ENCODE data around the gene MAB21L3. TPM values are rescaled to one million over a fixed set of nuclear protein-coding genes. Genes with fewer than 3 reads are reported as not detected.

Gene MAB21L3
- total RNA-seq, 4 donors from 2014 or later: 9.7 to 26.6 (median 20.7) TPM

DNA sequence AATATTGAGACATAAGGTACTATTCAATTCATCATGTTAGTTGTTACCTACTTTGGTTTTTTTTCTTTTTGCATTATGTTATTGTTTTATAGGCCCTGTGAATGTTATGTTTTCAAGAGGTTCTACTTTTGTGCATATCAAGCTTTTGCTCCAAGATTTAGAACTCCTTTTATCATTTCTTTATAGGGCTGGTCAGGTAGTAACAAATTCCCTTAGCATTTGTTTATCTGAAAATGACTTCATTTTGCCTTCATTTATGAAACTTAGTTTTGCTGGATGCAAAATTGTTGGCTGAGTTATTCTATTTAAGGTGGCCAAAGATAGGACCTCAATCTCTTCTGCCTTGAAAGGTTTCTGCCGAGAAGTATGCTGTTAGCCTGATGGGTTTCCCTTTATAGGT, 21.3 kb upstream of the MAB21L3 start:
- TF ChIP-seq, protein P1, sequence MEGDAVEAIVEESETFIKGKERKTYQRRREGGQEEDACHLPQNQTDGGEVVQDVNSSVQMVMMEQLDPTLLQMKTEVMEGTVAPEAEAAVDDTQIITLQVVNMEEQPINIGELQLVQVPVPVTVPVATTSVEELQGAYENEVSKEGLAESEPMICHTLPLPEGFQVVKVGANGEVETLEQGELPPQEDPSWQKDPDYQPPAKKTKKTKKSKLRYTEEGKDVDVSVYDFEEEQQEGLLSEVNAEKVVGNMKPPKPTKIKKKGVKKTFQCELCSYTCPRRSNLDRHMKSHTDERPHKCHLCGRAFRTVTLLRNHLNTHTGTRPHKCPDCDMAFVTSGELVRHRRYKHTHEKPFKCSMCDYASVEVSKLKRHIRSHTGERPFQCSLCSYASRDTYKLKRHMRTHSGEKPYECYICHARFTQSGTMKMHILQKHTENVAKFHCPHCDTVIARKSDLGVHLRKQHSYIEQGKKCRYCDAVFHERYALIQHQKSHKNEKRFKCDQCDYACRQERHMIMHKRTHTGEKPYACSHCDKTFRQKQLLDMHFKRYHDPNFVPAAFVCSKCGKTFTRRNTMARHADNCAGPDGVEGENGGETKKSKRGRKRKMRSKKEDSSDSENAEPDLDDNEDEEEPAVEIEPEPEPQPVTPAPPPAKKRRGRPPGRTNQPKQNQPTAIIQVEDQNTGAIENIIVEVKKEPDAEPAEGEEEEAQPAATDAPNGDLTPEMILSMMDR (IDR thresholded peaks at IDR 0.05): no peak
- TF ChIP-seq POLR2A (IDR thresholded peaks at IDR 0.05): no peak
- no peak for TF ChIP-seq EP300 (IDR thresholded peaks at IDR 0.05)
- Histone ChIP-seq H3K4me3 (no peak overlapping the region), H3K27me3 (no peaks in the 10 kb centered on the region), H3K4me1 (no peaks in the 10 kb centered on the region), H3K9me3 (peaks cover 14% of the 10 kb centered on the region), H3K27ac (no peak overlapping the region), H3K36me3 (no peaks in the 10 kb centered on the region)
- DNase-seq (ENCODE audit: low spot score in 2 of 2): no peak
- 95% methylated on average over 1 of the region's 1 CpG for WGBS

DNA sequence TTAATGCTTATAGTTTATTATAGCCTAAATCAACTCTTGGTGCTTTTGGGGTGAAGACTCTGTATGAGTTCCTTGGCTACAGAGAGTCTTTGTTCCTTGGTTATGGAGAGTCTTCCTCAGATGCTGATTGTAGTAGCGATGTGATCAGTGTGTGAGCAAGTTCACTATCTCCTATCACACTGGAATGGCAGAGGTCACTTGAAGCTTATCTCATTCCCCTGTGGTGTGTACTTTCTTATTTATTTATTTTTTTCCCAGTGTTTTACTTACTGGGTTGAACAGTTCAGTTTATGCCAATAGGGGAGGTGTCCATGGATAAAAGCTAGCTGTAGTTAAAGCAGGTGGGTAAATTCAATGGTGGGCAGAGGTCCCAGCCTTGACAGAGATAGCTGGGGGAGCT, 20.1 kb upstream of the MAB21L3 start:
- H3K4me3 ChIP-seq: no peak overlapping the region
- H3K27me3 ChIP-seq: no peaks in the 10 kb centered on the region
- TF ChIP-seq EP300 (IDR thresholded peaks at IDR 0.05): no peak
- TF ChIP-seq POLR2A (IDR thresholded peaks at IDR 0.05): no peak
- no peaks in the 10 kb centered on the region for H3K36me3 ChIP-seq
- H3K4me1 ChIP-seq: no peaks in the 10 kb centered on the region
- no peak overlapping the region for H3K27ac ChIP-seq
- peaks cover 14% of the 10 kb centered on the region for H3K9me3 ChIP-seq
- no peak for DNase-seq (ENCODE audit: low spot score in 2 of 2)
- 97% methylated on average over 1 of the region's 1 CpG for WGBS

- Histone ChIP-seq H3K4me3 (no peak overlapping the region), H3K36me3 (no peaks in the 10 kb centered on the region), H3K27me3 (no peaks in the 10 kb centered on the region), H3K27ac (no peak overlapping the region), H3K4me1 (no peaks in the 10 kb centered on the region), H3K9me3 (peaks cover 17% of the 10 kb centered on the region)
- no peak for TF ChIP-seq POLR2A (IDR thresholded peaks at IDR 0.05)
- no peak for TF ChIP-seq POLR2AphosphoS5 (IDR thresholded peaks at IDR 0.05)
- TF ChIP-seq, protein P1 (IDR thresholded peaks at IDR 0.05): no peak
- TF ChIP-seq EP300 (IDR thresholded peaks at IDR 0.05): no peak
- 58% methylated on average over 3 of the region's 3 CpGs for WGBS
- DNase-seq (ENCODE audit: low spot score in 2 of 2): no peak
These were observed 18.3 kb upstream of the MAB21L3 start for GRCh38 chr1:116092752-116093489.

DNA sequence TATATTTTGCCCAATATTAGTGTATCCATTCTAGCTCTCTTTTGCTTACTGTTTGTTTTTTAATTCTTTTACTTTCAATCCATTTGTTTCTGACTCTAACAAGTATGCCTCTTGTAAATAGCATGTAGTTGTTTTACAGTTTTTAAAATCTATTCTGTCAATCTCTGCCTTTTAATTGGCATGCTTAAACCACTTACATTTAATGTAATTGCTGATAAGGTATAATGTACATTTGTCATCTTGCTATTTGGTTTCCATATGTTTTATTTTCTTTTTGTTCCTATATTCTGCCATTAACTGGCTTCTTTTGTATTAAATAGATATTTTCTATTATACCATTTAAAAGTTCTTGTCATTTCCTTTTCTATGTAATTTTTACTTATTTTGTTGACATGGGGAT, 16.2 kb upstream of the MAB21L3 start:
- H3K36me3 ChIP-seq: no peaks in the 10 kb centered on the region
- TF ChIP-seq EP300 (IDR thresholded peaks at IDR 0.05) (no peak), POLR2A (IDR thresholded peaks at IDR 0.05) (no peak), POLR2AphosphoS5 (IDR thresholded peaks at IDR 0.05) (no peak)
- TF ChIP-seq, protein P1 (IDR thresholded peaks at IDR 0.05): no peak
- peaks cover 5% of the 10 kb centered on the region for H3K9me3 ChIP-seq
- no peak for DNase-seq (ENCODE audit: low spot score in 2 of 2)
- no peaks in the 10 kb centered on the region for H3K4me1 ChIP-seq
- no peak overlapping the region for H3K4me3 ChIP-seq
- H3K27ac ChIP-seq: no peak overlapping the region
- H3K27me3 ChIP-seq: no peaks in the 10 kb centered on the region

DNA sequence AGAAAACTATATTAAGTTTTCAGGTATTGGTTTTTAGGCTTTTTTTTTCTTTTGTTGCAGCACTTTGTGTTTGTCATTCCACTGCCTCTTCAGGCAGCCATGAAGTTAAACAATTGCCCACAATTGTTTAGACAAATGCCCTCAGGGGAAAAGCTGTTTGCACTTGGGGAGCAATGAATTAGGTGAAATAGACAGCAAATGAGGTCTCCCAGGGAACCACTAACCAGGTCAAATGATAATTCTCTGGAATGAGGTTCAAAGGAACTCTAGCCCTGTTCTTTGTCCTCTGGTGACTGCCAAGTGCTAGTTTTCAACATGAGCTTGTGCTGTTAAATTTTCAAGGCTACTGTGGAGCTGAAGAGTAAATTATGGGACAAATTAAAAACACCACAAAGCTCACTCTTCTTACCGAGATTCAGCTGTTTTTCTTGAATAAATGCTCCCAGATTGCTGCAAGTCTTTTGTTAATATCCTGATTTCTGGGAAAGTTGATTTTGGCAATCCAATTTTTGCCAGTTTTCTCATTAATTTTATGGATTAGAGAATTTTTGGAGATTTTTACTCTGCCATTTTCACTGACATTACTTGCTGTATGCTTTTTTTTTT, 15.1 kb upstream of the MAB21L3 start:
- WGBS: 57% methylated on average over 1 of the region's 1 CpG
- TF ChIP-seq, protein P1 (IDR thresholded peaks at IDR 0.05): no peak
- TF ChIP-seq EP300 (IDR thresholded peaks at IDR 0.05): no peak
- no peak for TF ChIP-seq POLR2AphosphoS5 (IDR thresholded peaks at IDR 0.05)
- no peak for TF ChIP-seq POLR2A (IDR thresholded peaks at IDR 0.05)
- no peak overlapping the region for H3K4me3 ChIP-seq
- H3K27me3 ChIP-seq: no peaks in the 10 kb centered on the region
- no peak for DNase-seq (ENCODE audit: low spot score in 2 of 2)
- no peaks in the 10 kb centered on the region for H3K4me1 ChIP-seq
- no peak overlapping the region for H3K27ac ChIP-seq
- peaks cover 3% of the 10 kb centered on the region for H3K9me3 ChIP-seq
- no peaks in the 10 kb centered on the region for H3K36me3 ChIP-seq

Data from suprapubic skin (tissue), 4 donors.